SK-N-SH treated with all-trans-retinoic acid at 6 μM for 48 hours (cell line): Measurements from ENCODE around the gene PON3.

Experiments
- ATAC-seq: fragments of 200-7000 bp; cut with Tn5 transposase; 3 replicates; pipeline ENCODE4 v1.9.1; 2020; ENCODE audit warnings: mild to moderate bottlenecking, moderate library complexity
- ARNTL ChIP-seq: fragments of 450-650 bp; formaldehyde crosslinking; IDR thresholded peaks from 2 replicates; pipeline ENCODE4 v1.5.0; 2020; ENCODE audit warnings: low read depth, mild to moderate bottlenecking, moderate library complexity, borderline replicate concordance
- BACH2 ChIP-seq: fragments of 250-450 bp; sonication (Bioruptor Pico); IDR thresholded peaks from 2 replicates; pipeline ENCODE4 v1.9.0; 2021; ENCODE audit warnings: mild to moderate bottlenecking, borderline replicate concordance
- CREB5 ChIP-seq: fragments of 250-450 bp; sonication (Bioruptor Pico); IDR thresholded peaks from 2 replicates; pipeline ENCODE4 v1.5.1; 2020; ENCODE audit warnings: low read depth, mild to moderate bottlenecking, moderate library complexity
- CSRNP3 ChIP-seq: fragments of 250-450 bp; sonication (Bioruptor Pico); IDR thresholded peaks from 2 replicates; pipeline ENCODE4 v1.5.1; 2021; ENCODE audit warnings: mild to moderate bottlenecking, moderate library complexity
- ESRRG ChIP-seq: fragments of 250-450 bp; sonication (Bioruptor Pico); IDR thresholded peaks from 2 replicates; pipeline ENCODE4 v1.6.1; 2021; ENCODE audit warnings: mild to moderate bottlenecking
- GLIS3 ChIP-seq: fragments of 250-450 bp; sonication (Bioruptor Pico); IDR thresholded peaks from 2 replicates; pipeline ENCODE4 v1.5.0; 2020; ENCODE audit warnings: mild to moderate bottlenecking, moderate library complexity
- ISL1 ChIP-seq: fragments of 250-450 bp; sonication (Bioruptor Pico); IDR thresholded peaks from 2 replicates; pipeline ENCODE4 v2.1.2; 2022; ENCODE audit warnings: mild to moderate bottlenecking, moderate library complexity
- OSR1 ChIP-seq: fragments of 250-450 bp; sonication (Bioruptor Pico); IDR thresholded peaks from 2 replicates; pipeline ENCODE4 v1.8.0; 2022; ENCODE audit warnings: moderate library complexity, mild to moderate bottlenecking, inconsistent platforms
- PATZ1 ChIP-seq: fragments of 250-450 bp; sonication (Bioruptor Pico); IDR thresholded peaks from 2 replicates; pipeline ENCODE4 v1.8.0; 2020; ENCODE audit warnings: mild to moderate bottlenecking, moderate library complexity, borderline replicate concordance
- POU6F1 ChIP-seq: fragments of 250-450 bp; sonication (Bioruptor Pico); IDR thresholded peaks from 2 replicates; pipeline ENCODE4 v1.8.0; 2021; ENCODE audit warnings: low read depth, mild to moderate bottlenecking, moderate library complexity, borderline replicate concordance
- RARB ChIP-seq: fragments of 250-450 bp; sonication (Bioruptor Pico); IDR thresholded peaks from 2 replicates; pipeline ENCODE4 v1.8.0; 2021; ENCODE audit warnings: mild to moderate bottlenecking, moderate library complexity
- SNAI2 ChIP-seq: fragments of 250-450 bp; sonication (Bioruptor Pico); IDR thresholded peaks from 2 replicates; pipeline ENCODE4 v1.5.0; 2020; ENCODE audit warnings: mild to moderate bottlenecking, moderate library complexity
- TCF4 ChIP-seq: fragments of 250-450 bp; sonication (Bioruptor Pico); IDR thresholded peaks from 2 replicates; pipeline ENCODE4 v1.8.0; 2021; ENCODE audit warnings: mild to moderate bottlenecking, moderate library complexity, borderline replicate concordance
- TOX ChIP-seq: fragments of 250-450 bp; sonication (Bioruptor Pico); IDR thresholded peaks from 2 replicates; pipeline ENCODE4 v1.8.0; 2021; ENCODE audit warnings: mild to moderate bottlenecking, moderate library complexity, borderline replicate concordance
- TSHZ2 ChIP-seq: fragments of 250-450 bp; sonication (Bioruptor Pico); IDR thresholded peaks from 2 replicates; pipeline ENCODE4 v1.5.0; 2020; ENCODE audit warnings: mild to moderate bottlenecking, moderate library complexity
- ZC3H10 ChIP-seq: fragments of 250-450 bp; sonication (Bioruptor Pico); IDR thresholded peaks from 2 replicates; pipeline ENCODE4 v1.5.1; 2021; ENCODE audit warnings: mild to moderate bottlenecking, moderate library complexity
- ZFP3 ChIP-seq: fragments of 250-450 bp; sonication (Bioruptor Pico); IDR thresholded peaks from 2 replicates; pipeline ENCODE4 v1.5.0; 2020; ENCODE audit warnings: mild to moderate bottlenecking, moderate library complexity
- ZNF70 ChIP-seq: fragments of 450-650 bp; formaldehyde crosslinking; IDR thresholded peaks from 2 replicates; pipeline ENCODE4 v1.5.0; 2020; ENCODE audit warnings: mild to moderate bottlenecking, moderate library complexity
- ZNF8 ChIP-seq: fragments of 450-650 bp; formaldehyde crosslinking; IDR thresholded peaks from 2 replicates; pipeline ENCODE4 v1.5.0; 2020; ENCODE audit warnings: mild to moderate bottlenecking, moderate library complexity

PON3 gene

GRCh38 chr7:95425694-95426093 is 29.5 kb upstream of the PON3 start:
- no peak for TF ChIP-seq PATZ1 (CRISPR knock-in tag)
- TF ChIP-seq CREB5 (CRISPR knock-in tag): no peak
- no peak for TF ChIP-seq ESRRG (CRISPR knock-in tag)
- no peak for TF ChIP-seq ZNF8
- no peak for TF ChIP-seq ZNF70 (CRISPR knock-in tag)
- no peak for TF ChIP-seq POU6F1 (CRISPR knock-in tag)
- TF ChIP-seq TOX (CRISPR knock-in tag): no peak
- TF ChIP-seq CSRNP3 (CRISPR knock-in tag): no peak
- no peak for TF ChIP-seq ISL1 (CRISPR knock-in tag)
- no peak for TF ChIP-seq SNAI2 (CRISPR knock-in tag)
- no peak for TF ChIP-seq GLIS3
- TF ChIP-seq ZC3H10 (CRISPR knock-in tag): no peak
- TF ChIP-seq BACH2: no peak
- TF ChIP-seq ARNTL (CRISPR knock-in tag): no peak
- ATAC-seq: no peak

GRCh38 chr7:95424716-95425115 is 28.5 kb upstream of the PON3 start:
- ATAC-seq: no peak
- no peak for TF ChIP-seq ARNTL (CRISPR knock-in tag)
- no peak for TF ChIP-seq CREB5 (CRISPR knock-in tag)
- TF ChIP-seq TSHZ2 (CRISPR knock-in tag): no peak
- no peak for TF ChIP-seq ZFP3 (CRISPR knock-in tag)
- TF ChIP-seq ZNF8: no peak
- no peak for TF ChIP-seq TCF4
- no peak for TF ChIP-seq POU6F1 (CRISPR knock-in tag)
- TF ChIP-seq RARB (CRISPR knock-in tag): no peak
- TF ChIP-seq OSR1 (CRISPR knock-in tag): no peak
- TF ChIP-seq TOX (CRISPR knock-in tag): no peak
- no peak for TF ChIP-seq GLIS3
- no peak for TF ChIP-seq ZC3H10 (CRISPR knock-in tag)
- no peak for TF ChIP-seq PATZ1 (CRISPR knock-in tag)
- TF ChIP-seq, all 23 proteins: peak for 0
